ENCODE results near the gene TMEM94. TPM values are rescaled to one million over a fixed set of nuclear protein-coding genes. Genes with fewer than 3 reads are reported as not detected.
A peak's percentile ranks its signal among the peaks of the same experiment; 100 is the strongest.

Gene TMEM94
- total and polyA plus RNA-seq, 2 of the 13 experiments (the other 11 are each of a cell fraction or from before 2014, with no cell fraction given): 32.6 to 134 TPM

DNA sequence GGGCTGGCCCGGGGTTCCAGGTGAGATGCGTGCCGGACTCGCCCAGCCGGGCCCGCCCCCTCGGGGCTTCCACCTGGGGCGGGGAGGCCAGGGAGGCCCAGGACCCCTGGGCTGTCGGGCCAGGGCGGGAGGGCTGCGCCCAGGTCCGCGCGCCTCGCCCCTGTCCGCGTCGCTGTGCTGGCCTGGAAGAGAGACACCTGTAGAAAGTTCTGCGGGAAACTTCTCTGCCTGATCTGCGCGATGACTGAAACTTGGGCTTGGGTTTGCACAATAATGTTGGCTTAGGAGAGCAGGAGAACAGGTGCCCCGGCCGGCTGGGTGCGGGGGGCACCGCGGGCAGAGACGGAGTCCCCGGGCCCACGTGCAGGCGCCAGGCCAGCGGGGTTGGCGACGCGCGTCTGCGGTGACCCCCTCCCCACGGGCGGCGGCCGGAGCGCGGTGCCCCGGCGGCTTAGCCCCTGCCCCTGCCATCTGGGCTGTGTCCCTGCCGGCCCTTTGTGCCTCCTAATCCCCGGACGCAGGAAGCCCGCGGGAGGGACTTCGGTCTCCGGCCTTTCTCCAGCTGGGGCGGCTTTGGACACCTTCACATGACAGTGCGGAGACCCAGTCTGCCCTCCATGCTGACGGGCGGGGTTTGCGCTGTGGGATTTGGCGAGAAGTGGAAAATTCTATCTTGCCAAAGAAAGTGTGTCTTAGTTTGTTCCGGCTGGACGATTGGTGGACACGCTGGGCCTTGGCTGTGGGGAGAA is 69.5 kb downstream of the TMEM94 start (continued):
- TF ChIP-seq, protein P1, sequence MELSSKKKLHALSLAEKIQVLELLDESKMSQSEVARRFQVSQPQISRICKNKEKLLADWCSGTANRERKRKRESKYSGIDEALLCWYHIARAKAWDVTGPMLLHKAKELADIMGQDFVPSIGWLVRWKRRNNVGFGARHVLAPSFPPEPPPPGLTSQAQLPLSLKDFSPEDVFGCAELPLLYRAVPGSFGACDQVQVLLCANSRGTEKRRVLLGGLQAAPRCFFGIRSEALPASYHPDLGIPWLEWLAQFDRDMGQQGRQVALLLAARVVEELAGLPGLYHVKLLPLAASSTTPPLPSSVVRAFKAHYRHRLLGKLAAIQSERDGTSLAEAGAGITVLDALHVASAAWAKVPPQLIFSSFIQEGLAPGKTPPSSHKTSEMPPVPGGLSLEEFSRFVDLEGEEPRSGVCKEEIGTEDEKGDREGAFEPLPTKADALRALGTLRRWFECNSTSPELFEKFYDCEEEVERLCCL (CRISPR knock-in tag; IDR thresholded peaks at IDR 0.05; ENCODE audit: borderline replicate concordance): no peak
- no peak for TF ChIP-seq NFRKB (IDR thresholded peaks at IDR 0.05)
- TF ChIP-seq ESRRA (CRISPR knock-in tag; IDR thresholded peaks at IDR 0.05; ENCODE audit: low read depth): 0 out of 2 replicates have a peak, but pooled peaks have one; percentile 42
- peak; percentile 76 for TF ChIP-seq ZFY (CRISPR knock-in tag; IDR thresholded peaks at IDR 0.05)
- 0 out of 2 replicates have a peak, but pooled peaks have one; percentile 39 for TF ChIP-seq ZNF792 (CRISPR knock-in tag; IDR thresholded peaks at IDR 0.05)
- no peak for TF ChIP-seq ZNF615 (CRISPR knock-in tag; IDR thresholded peaks at IDR 0.05; ENCODE audit: borderline replicate concordance)
- TF ChIP-seq ZNF788 (CRISPR knock-in tag; IDR thresholded peaks at IDR 0.05; ENCODE audit: borderline replicate concordance): 0 out of 2 replicates have a peak, but pooled peaks have one; percentile 0
- TF ChIP-seq ZNF496 (CRISPR knock-in tag; IDR thresholded peaks at IDR 0.05; ENCODE audit: insufficient replicate concordance): no peak
- TF ChIP-seq THYN1 (CRISPR knock-in tag; IDR thresholded peaks at IDR 0.05; ENCODE audit: borderline replicate concordance, low read depth): no peak
- TF ChIP-seq ZNF703 (CRISPR knock-in tag; IDR thresholded peaks at IDR 0.05; ENCODE audit: borderline replicate concordance): no peak; the same call in 1 of the 2 replicates
- TF ChIP-seq FOXA3 (CRISPR knock-in tag; IDR thresholded peaks at IDR 0.05): no peak
- no peak for TF ChIP-seq TRIM24 (CRISPR knock-in tag; IDR thresholded peaks at IDR 0.05)
- TF ChIP-seq SMARCC2 (IDR thresholded peaks at IDR 0.05): no peak
- TF ChIP-seq, protein P2, sequence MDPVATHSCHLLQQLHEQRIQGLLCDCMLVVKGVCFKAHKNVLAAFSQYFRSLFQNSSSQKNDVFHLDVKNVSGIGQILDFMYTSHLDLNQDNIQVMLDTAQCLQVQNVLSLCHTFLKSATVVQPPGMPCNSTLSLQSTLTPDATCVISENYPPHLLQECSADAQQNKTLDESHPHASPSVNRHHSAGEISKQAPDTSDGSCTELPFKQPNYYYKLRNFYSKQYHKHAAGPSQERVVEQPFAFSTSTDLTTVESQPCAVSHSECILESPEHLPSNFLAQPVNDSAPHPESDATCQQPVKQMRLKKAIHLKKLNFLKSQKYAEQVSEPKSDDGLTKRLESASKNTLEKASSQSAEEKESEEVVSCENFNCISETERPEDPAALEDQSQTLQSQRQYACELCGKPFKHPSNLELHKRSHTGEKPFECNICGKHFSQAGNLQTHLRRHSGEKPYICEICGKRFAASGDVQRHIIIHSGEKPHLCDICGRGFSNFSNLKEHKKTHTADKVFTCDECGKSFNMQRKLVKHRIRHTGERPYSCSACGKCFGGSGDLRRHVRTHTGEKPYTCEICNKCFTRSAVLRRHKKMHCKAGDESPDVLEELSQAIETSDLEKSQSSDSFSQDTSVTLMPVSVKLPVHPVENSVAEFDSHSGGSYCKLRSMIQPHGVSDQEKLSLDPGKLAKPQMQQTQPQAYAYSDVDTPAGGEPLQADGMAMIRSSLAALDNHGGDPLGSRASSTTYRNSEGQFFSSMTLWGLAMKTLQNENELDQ (CRISPR knock-in tag; IDR thresholded peaks at IDR 0.05; ENCODE audit: borderline replicate concordance): no peak
- TF ChIP-seq PRPF4 (IDR thresholded peaks at IDR 0.05; ENCODE audit: low read depth, low read length, poor library complexity, severe bottlenecking): no peak
- TF ChIP-seq NR2C2 (CRISPR knock-in tag; IDR thresholded peaks at IDR 0.05; ENCODE audit: borderline replicate concordance): 0 out of 2 replicates have a peak, but pooled peaks have one; percentile 13
- TF ChIP-seq ZNF841 (CRISPR knock-in tag; IDR thresholded peaks at IDR 0.05; ENCODE audit: borderline replicate concordance): no peak
- no peak for TF ChIP-seq ZNF101 (CRISPR knock-in tag; IDR thresholded peaks at IDR 0.05; ENCODE audit: borderline replicate concordance, low read depth)
- TF ChIP-seq ZNF337 (CRISPR knock-in tag; IDR thresholded peaks at IDR 0.05; ENCODE audit: borderline replicate concordance, low read depth): no peak
- peak; percentile 34; the same call in 1 of the 2 replicates for TF ChIP-seq ZNF431 (CRISPR knock-in tag; IDR thresholded peaks at IDR 0.05; ENCODE audit: borderline replicate concordance, low read depth)
- TF ChIP-seq, protein P3, sequence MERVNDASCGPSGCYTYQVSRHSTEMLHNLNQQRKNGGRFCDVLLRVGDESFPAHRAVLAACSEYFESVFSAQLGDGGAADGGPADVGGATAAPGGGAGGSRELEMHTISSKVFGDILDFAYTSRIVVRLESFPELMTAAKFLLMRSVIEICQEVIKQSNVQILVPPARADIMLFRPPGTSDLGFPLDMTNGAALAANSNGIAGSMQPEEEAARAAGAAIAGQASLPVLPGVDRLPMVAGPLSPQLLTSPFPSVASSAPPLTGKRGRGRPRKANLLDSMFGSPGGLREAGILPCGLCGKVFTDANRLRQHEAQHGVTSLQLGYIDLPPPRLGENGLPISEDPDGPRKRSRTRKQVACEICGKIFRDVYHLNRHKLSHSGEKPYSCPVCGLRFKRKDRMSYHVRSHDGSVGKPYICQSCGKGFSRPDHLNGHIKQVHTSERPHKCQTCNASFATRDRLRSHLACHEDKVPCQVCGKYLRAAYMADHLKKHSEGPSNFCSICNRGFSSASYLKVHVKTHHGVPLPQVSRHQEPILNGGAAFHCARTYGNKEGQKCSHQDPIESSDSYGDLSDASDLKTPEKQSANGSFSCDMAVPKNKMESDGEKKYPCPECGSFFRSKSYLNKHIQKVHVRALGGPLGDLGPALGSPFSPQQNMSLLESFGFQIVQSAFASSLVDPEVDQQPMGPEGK (CRISPR knock-in tag; IDR thresholded peaks at IDR 0.05): peak; percentile 47; the same call in 1 of the 2 replicates
- peak; percentile 63 for TF ChIP-seq HNRNPLL (IDR thresholded peaks at IDR 0.05; ENCODE audit: low read depth, low read length, poor library complexity, severe bottlenecking)
- TF ChIP-seq ZNF775 (CRISPR knock-in tag; IDR thresholded peaks at IDR 0.05; ENCODE audit: borderline replicate concordance): no peak
- TF ChIP-seq PHF20 (CRISPR knock-in tag; IDR thresholded peaks at IDR 0.05): no peak

Data from HepG2 (cell line).